BJ (cell line): ENCODE data around the gene ARF3. TPM values are rescaled to one million over a fixed set of nuclear protein-coding genes. Genes with fewer than 3 reads are reported as not detected.

Source experiments
- CTCF ChIA-PET: fragments of 350-600 bp; formaldehyde crosslinking; extraction: SDS; loops from one replicate; lab custom pipeline; 2021; ENCODE audit warnings: antibody characterized with exemption, inconsistent platforms; lab: Yijun Ruan, JAX
- POLR2A ChIA-PET: fragments of 300-600 bp; sonication (Branson Sonifier 250); formaldehyde crosslinking; extraction: SDS; loops from one replicate; lab custom pipeline; 2021; ENCODE audit warnings: antibody characterized with exemption; lab: Charles Lee
- DNase-seq: peaks from one replicate; pipeline ENCODE4 v3.0.0-alpha.2; 2011; ENCODE audit warnings: low read depth
- H3K27me3 ChIP-seq: 2 replicates; pipeline ENCODE4 v1.6.0; 2011; ENCODE audit warnings: low read length; ENCODE audit not compliant: control insufficient read depth, insufficient read depth
- H3K36me3 ChIP-seq: 2 replicates; pipeline ENCODE4 v1.5.1; 2011; ENCODE audit warnings: low read length; ENCODE audit not compliant: control insufficient read depth, insufficient read depth
- H3K4me3 ChIP-seq: 2 replicates; pipeline ENCODE4 v1.5.1; 2011; ENCODE audit warnings: low read depth, mild to moderate bottlenecking, control low read depth, low read length
- polyA plus RNA-seq: library from polyadenylated mRNA; depleted of rRNA; stranded (reverse); fragments of >200 nt; gene quantifications from 2 replicates; pipeline ENCODE4 v1.2.3, GENCODE V29; 2011
- TF ChIP-seq, protein P1 (sequence below): IDR thresholded peaks from 2 replicates; pipeline ENCODE4 v1.5.1; 2011; ENCODE audit warnings: low read depth, mild to moderate bottlenecking, control low read depth, inconsistent platforms, low read length, moderate library complexity; ENCODE audit not compliant: insufficient read depth

Gene ARF3
- polyA plus RNA-seq, 1 experiment: 292 TPM

DNA sequence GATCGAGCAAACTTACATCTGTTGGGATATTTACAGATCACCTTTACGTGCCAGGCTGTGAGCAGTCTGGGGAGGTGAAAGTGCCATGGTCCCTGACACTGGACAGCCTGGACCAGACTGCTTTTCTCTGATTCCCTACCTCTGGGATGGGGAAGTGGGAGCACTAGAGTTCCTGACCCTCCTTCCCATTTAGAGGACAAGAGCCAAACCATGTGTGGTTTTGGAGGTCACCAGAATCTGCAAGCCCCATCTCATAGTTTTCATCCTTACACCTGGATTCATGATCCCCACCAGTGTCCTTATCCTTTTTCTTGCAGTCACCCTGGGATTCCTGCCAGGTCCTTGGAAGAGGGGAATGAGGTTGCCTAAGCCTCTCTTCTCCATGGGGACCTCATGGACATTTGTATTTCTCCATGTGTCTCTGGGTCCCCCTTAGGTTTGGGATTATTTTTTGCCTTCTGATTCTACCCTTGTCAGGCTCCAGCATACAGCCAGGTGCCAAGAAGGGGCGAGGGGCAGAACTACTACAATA is 15.7 kb upstream of the ARF3 start:
- CTCF ChIA-PET: interaction anchor here (0.8 to 30.1 kb wide), 6 partner anchors 9 to 120 kb away, joined by 3 to 757 read pairs (median 4); partner anchors contain the start of genes ARF3 and DDN
- Histone ChIP-seq H3K4me3 (no peak overlapping the region), H3K27me3 (peaks cover 15% of the 10 kb centered on the region), H3K36me3 (no peaks in the 10 kb centered on the region)
- no peak for DNase-seq
- POLR2A ChIA-PET: no interaction called here
- TF ChIP-seq, protein P1, sequence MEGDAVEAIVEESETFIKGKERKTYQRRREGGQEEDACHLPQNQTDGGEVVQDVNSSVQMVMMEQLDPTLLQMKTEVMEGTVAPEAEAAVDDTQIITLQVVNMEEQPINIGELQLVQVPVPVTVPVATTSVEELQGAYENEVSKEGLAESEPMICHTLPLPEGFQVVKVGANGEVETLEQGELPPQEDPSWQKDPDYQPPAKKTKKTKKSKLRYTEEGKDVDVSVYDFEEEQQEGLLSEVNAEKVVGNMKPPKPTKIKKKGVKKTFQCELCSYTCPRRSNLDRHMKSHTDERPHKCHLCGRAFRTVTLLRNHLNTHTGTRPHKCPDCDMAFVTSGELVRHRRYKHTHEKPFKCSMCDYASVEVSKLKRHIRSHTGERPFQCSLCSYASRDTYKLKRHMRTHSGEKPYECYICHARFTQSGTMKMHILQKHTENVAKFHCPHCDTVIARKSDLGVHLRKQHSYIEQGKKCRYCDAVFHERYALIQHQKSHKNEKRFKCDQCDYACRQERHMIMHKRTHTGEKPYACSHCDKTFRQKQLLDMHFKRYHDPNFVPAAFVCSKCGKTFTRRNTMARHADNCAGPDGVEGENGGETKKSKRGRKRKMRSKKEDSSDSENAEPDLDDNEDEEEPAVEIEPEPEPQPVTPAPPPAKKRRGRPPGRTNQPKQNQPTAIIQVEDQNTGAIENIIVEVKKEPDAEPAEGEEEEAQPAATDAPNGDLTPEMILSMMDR: no peak

DNA sequence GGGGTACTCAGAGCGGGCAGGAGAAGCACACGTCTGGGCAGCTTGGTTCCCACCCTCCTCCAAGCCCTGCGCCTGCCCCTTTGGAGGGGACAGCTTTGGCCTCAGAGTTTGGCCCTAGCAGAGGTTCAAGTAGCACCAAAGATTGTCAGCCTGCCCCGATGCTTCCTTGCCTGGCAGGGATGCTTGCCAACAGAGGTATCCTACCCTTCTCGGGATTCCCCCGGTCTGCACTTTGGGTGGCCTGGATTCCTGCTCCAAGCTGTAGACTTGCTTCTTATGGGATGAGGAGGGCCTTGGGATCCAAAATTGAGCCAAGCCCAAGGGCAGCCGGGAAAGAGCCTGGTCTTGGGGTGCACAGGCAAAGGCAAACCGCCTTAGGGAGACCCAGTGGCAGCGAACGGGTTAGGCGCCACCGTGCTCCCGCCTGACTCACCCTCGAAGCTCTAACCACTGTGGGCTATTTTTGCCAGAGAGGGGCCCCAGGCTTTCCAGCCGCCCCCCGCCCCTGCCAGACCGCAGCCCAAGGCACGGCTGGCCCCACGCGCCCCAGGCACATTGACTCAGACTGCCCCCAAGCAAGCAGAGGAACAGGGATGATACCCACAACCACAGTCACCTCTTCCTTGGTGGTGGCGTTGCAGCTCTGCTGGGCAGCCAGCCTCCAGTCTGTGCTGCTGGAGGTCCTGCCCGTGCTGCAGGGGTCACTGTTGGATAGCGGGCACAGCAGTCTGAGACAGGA is 15.1 kb upstream of the ARF3 start:
- CTCF ChIA-PET: interaction anchor here (0.8 to 30.1 kb wide), 6 partner anchors 8 to 119 kb away, joined by 3 to 757 read pairs (median 4); partner anchors contain the start of genes ARF3 and DDN
- TF ChIP-seq, protein P1: peak; percentile 35; the same call in 1 of the 2 replicates
- Histone ChIP-seq H3K27me3 (peaks cover 12% of the 10 kb centered on the region), H3K36me3 (no peaks in the 10 kb centered on the region), H3K4me3 (no peak overlapping the region)
- POLR2A ChIA-PET: no interaction called here
- no peak for DNase-seq

GRCh38 chr12:48970702-48971334 is 13.5 kb upstream of the ARF3 start:
- ChIA-PET POLR2A (interaction anchor here (0.7 kb wide), 1 partner anchor 17 kb away, joined by 9 read pairs; no protein-coding TSS in a partner anchor), CTCF (interaction anchor here (1.0 to 30.1 kb wide), 4 partner anchors 23 to 118 kb away, joined by 3 to 757 read pairs (median 4); partner anchors contain the start of gene DDN)
- no peak for DNase-seq
- TF ChIP-seq, protein P1: no peak
- H3K4me3 ChIP-seq: no peak overlapping the region
- no peaks in the 10 kb centered on the region for H3K36me3 ChIP-seq
- H3K27me3 ChIP-seq: peaks cover 12% of the 10 kb centered on the region

DNA sequence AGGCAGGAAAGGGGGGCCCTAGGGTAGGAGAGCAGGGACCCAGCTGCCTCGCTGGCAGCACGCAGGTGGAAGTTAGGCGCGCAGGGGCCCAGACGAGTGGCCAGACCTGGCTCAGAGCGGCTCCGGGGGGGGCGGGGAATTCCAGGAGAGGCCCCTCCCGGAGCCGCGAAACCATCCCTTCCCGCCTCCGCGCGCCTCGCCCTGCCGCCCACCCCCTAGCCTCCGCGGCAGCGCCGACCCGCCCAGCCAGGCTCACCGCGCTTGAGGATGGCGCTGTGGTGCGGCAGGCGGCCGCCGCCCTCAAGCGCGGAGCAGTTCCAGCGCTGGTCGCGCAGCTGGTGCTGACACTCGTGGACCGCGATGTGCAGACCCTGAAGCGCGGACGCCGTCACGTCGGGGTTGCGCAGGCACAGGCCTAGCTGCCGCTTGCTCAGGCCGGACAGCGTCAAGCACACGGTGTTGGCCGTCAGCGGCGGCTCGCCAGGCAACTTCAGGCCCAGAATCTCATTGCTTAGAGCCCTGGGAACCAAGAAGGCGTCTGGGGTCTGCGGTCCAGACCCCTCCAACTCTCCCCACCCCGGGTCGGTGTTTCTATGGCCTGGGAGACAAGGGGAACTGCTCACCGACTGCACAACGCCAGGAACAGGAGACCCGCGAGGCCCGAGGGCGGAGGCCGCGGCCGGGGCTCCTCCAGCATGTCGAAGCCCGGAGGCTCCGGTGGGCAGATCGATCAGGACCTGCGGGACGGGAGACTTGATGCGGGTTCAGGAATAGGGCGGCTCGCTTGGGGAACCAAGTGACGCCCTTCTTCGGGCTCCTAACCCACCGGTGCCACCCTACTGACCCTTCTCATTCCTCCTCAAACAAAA is 12.8 kb upstream of the ARF3 start:
- Histone ChIP-seq H3K27me3 (peaks cover 14% of the 10 kb centered on the region), H3K36me3 (no peaks in the 10 kb centered on the region), H3K4me3 (no peak overlapping the region)
- no peak for DNase-seq
- TF ChIP-seq, protein P1: no peak
- ChIA-PET CTCF (interaction anchor here (1.2 to 30.1 kb wide), 4 partner anchors 7 to 24 kb away, joined by 3 to 757 read pairs (median 48); partner anchors contain the start of genes ARF3, DDN and WNT1), POLR2A (no interaction called here)
